Stimulated activated CD8-positive, alpha-beta memory T cell treated with anti-CD3 and anti-CD28 coated beads, Interleukin-15, amount 100 ng/mL, for 1 hour (primary cell): ENCODE data around the gene UMPS.
"Not testable (repeated sequence)": the region's sequence is repeated elsewhere in the genome, so short reads cannot be mapped to it uniquely, and the experiment has no call there.

Experiments
- DNase-seq: peaks from one replicate; pipeline ENCODE4 v3.0.0-alpha.2; 2020; ENCODE audit warnings: low read depth

The UMPS gene

GRCh38 chr3:124780356-124780755 is 50.1 kb downstream of the UMPS start:
- DNase-seq, result no peak

- DNase-seq, result no peak
Measured at GRCh38 chr3:124780761-124781475, 50.7 kb downstream of the UMPS start.

- DNase-seq, result no peak
Measured at GRCh38 chr3:124781476-124782376, 51.5 kb downstream of the UMPS start.

GRCh38 chr3:124782377-124782712 is 52.1 kb downstream of the UMPS start:
- DNase-seq, result not testable (repeated sequence)

- no peak for DNase-seq
Measured at GRCh38 chr3:124783696-124784095, 53.4 kb downstream of the UMPS start.

GRCh38 chr3:124784686-124785382 is 54.6 kb downstream of the UMPS start:
- no peak for DNase-seq

GRCh38 chr3:124785973-124786372 is 55.7 kb downstream of the UMPS start:
- DNase-seq, result no peak

- DNase-seq, result no peak
Measured at GRCh38 chr3:124786511-124787241, 56.4 kb downstream of the UMPS start.

GRCh38 chr3:124787476-124788195 is 57.4 kb downstream of the UMPS start:
- no peak for DNase-seq

GRCh38 chr3:124788254-124788745 is 58.0 kb downstream of the UMPS start:
- DNase-seq, result no peak

- DNase-seq, result not testable (repeated sequence)
Measured at GRCh38 chr3:124789103-124789502, 58.9 kb downstream of the UMPS start.

- DNase-seq, result no peak
Measured at GRCh38 chr3:124791142-124791541, 60.9 kb downstream of the UMPS start.

- DNase-seq, result no peak
Measured at GRCh38 chr3:124791639-124792151, 61.4 kb downstream of the UMPS start.

- no peak for DNase-seq
Measured at GRCh38 chr3:124792341-124793040, 62.2 kb downstream of the UMPS start.

GRCh38 chr3:124793054-124793739 is 62.9 kb downstream of the UMPS start:
- DNase-seq, result no peak

- DNase-seq, result no peak
Measured at GRCh38 chr3:124796477-124796876, 66.2 kb downstream of the UMPS start.

GRCh38 chr3:124797426-124797945 is 67.2 kb downstream of the UMPS start:
- no peak for DNase-seq
